ENCODE measurements around the gene NFATC1. TPM values are rescaled to one million over a fixed set of nuclear protein-coding genes. Genes with fewer than 3 reads are reported as not detected.

Gene NFATC1
- polyA plus RNA-seq, 1 donor from 2014 or later: 0.37 TPM

- no peak for TF ChIP-seq TAF1 (IDR thresholded peaks at IDR 0.05; ENCODE audit: low read depth)
- no peak for TF ChIP-seq EP300 (conservative IDR thresholded peaks at IDR 0.05; ENCODE audit: poor library complexity, severe bottlenecking)
- TF ChIP-seq REST (IDR thresholded peaks at IDR 0.05; ENCODE audit: borderline replicate concordance): no peak
- no peak for TF ChIP-seq POLR2AphosphoS5 (IDR thresholded peaks at IDR 0.05)
- no peak for TF ChIP-seq MXI1 (conservative IDR thresholded peaks at IDR 0.05; ENCODE audit: poor library complexity, severe bottlenecking)
- TF ChIP-seq SMC3 (conservative IDR thresholded peaks at IDR 0.05; ENCODE audit: poor library complexity): no peak
- no peak for TF ChIP-seq RAD21 (conservative IDR thresholded peaks at IDR 0.05)
- no peak for TF ChIP-seq CTCF (IDR thresholded peaks at IDR 0.05; ENCODE audit: poor library complexity, severe bottlenecking)
- no peak for TF ChIP-seq EZH2 (IDR thresholded peaks at IDR 0.05; ENCODE audit: borderline replicate concordance, insufficient read depth, low read length, poor library complexity, severe bottlenecking)
- no peaks in the 10 kb centered on the region for H4K20me1 ChIP-seq (ENCODE audit: insufficient read depth)
- H3K27ac ChIP-seq (ENCODE audit: low read length): no peak overlapping the region
- H3K4me2 ChIP-seq (ENCODE audit: low read length): no peak overlapping the region
- H3K9me2 ChIP-seq (ENCODE audit: insufficient read depth, low read length): no peaks in the 10 kb centered on the region
- no peaks in the 10 kb centered on the region for H3K27me3 ChIP-seq (ENCODE audit: insufficient read depth, low read depth, low read length)
- no peak overlapping the region for H2AFZ ChIP-seq (ENCODE audit: low read depth, low read length)
- H3K4me3 ChIP-seq (ENCODE audit: low read length): no peak overlapping the region
- no peaks in the 10 kb centered on the region for H3K79me2 ChIP-seq (replicated peaks; ENCODE audit: insufficient read depth, low read length)
- no peaks in the 10 kb centered on the region for H3K36me3 ChIP-seq (ENCODE audit: insufficient read depth, low read length)
- no peak overlapping the region for H3K9ac ChIP-seq (ENCODE audit: low read length)
- no peaks in the 10 kb centered on the region for H3F3A ChIP-seq (ENCODE audit: insufficient read depth, low read length, poor library complexity, severe bottlenecking)
- H3K9me3 ChIP-seq (ENCODE audit: low read length): no peaks in the 10 kb centered on the region
These were observed 150.0 kb downstream of the NFATC1 start for GRCh38 chr18:79545736-79546171.

- Histone ChIP-seq H3K27ac (ENCODE audit: low read length) (no peak overlapping the region), H3K4me2 (ENCODE audit: low read length) (no peak overlapping the region), H4K20me1 (ENCODE audit: insufficient read depth) (no peaks in the 10 kb centered on the region), H3F3A (ENCODE audit: insufficient read depth, low read length, poor library complexity, severe bottlenecking) (no peaks in the 10 kb centered on the region), H3K36me3 (ENCODE audit: insufficient read depth, low read length) (no peaks in the 10 kb centered on the region), H3K4me3 (ENCODE audit: low read length) (no peak overlapping the region), H3K9me3 (ENCODE audit: low read length) (no peaks in the 10 kb centered on the region), H3K27me3 (ENCODE audit: insufficient read depth, low read depth, low read length) (no peaks in the 10 kb centered on the region), H3K9me2 (ENCODE audit: insufficient read depth, low read length) (no peaks in the 10 kb centered on the region), H3K9ac (ENCODE audit: low read length) (no peak overlapping the region), H3K79me2 (replicated peaks; ENCODE audit: insufficient read depth, low read length) (no peaks in the 10 kb centered on the region), H2AFZ (ENCODE audit: low read depth, low read length) (no peak overlapping the region)
- no peak for TF ChIP-seq RAD21 (conservative IDR thresholded peaks at IDR 0.05)
- TF ChIP-seq EP300 (conservative IDR thresholded peaks at IDR 0.05; ENCODE audit: poor library complexity, severe bottlenecking): no peak
- no peak for TF ChIP-seq CTCF (IDR thresholded peaks at IDR 0.05; ENCODE audit: poor library complexity, severe bottlenecking)
- no peak for TF ChIP-seq TAF1 (IDR thresholded peaks at IDR 0.05; ENCODE audit: low read depth)
- no peak for TF ChIP-seq POLR2AphosphoS5 (IDR thresholded peaks at IDR 0.05)
- no peak for TF ChIP-seq SMC3 (conservative IDR thresholded peaks at IDR 0.05; ENCODE audit: poor library complexity)
- TF ChIP-seq MXI1 (conservative IDR thresholded peaks at IDR 0.05; ENCODE audit: poor library complexity, severe bottlenecking): no peak
- TF ChIP-seq REST (IDR thresholded peaks at IDR 0.05; ENCODE audit: borderline replicate concordance): no peak
- TF ChIP-seq EZH2 (IDR thresholded peaks at IDR 0.05; ENCODE audit: borderline replicate concordance, insufficient read depth, low read length, poor library complexity, severe bottlenecking): no peak
These were observed 151.1 kb downstream of the NFATC1 start for GRCh38 chr18:79546781-79547272.
